NB4 (cell line): ENCODE data around the gene RCN1.
"Not testable (repeated sequence)": the region's sequence is repeated elsewhere in the genome, so short reads cannot be mapped to it uniquely, and the experiment has no call there.

ENCODE experiments used
- CTCF ChIP-seq: IDR thresholded peaks from one replicate; pipeline ENCODE4 v1.5.1; 2012; ENCODE audit warnings: low read depth, low read length
- MAX ChIP-seq: IDR thresholded peaks from 2 replicates; pipeline ENCODE4 v1.6.1; 2011; ENCODE audit warnings: low read depth, low read length
- POLR2A ChIP-seq: IDR thresholded peaks from 2 replicates; pipeline ENCODE4 v1.6.1; 2011; ENCODE audit warnings: mild to moderate bottlenecking; ENCODE audit not compliant: insufficient read length; ENCODE audit errors: extremely low read depth

- TF ChIP-seq MAX, CTCF, POLR2A: not testable (repeated sequence)
Observed at GRCh38 chr11:32063031-32063430, 27.8 kb upstream of the RCN1 start.
